Vagina (tissue), 2 donors: ENCODE results near the gene SAT2. TPM values are rescaled to one million over a fixed set of nuclear protein-coding genes. Genes with fewer than 3 reads are reported as not detected.
"Not testable (repeated sequence)": the region's sequence is repeated elsewhere in the genome, so short reads cannot be mapped to it uniquely, and the experiment has no call there.

Experiments
- DNase-seq, 2 donors: peaks; one replicate each; pipeline ENCODE4 v3.0.0-alpha.2; 2017; ENCODE audit errors: extremely low spot score in 2 of 2
- H3K27ac ChIP-seq: fragments of 200-600 bp; sonication (generic); one replicate; pipeline ENCODE4 v1.5.1; 2019
- H3K27me3 ChIP-seq: fragments of 200-600 bp; sonication (generic); one replicate; pipeline ENCODE4 v1.5.1; 2019
- H3K36me3 ChIP-seq, 2 donors: fragments of 200-600 bp; sonication (generic); one replicate each; pipeline ENCODE4 v1.5.1; 2017 to 2019
- H3K4me1 ChIP-seq: fragments of 200-600 bp; sonication (generic); one replicate; pipeline ENCODE4 v1.5.1; 2019
- H3K4me3 ChIP-seq, 2 donors: fragments of 200-600 bp; sonication (generic); 1 replicate in 1 of 2; 2 replicates in 1 of 2; pipeline ENCODE4 v1.5.1; 2016 to 2019
- H3K9me3 ChIP-seq: fragments of 200-600 bp; sonication (generic); one replicate; pipeline ENCODE4 v1.5.1; 2019
- POLR2A ChIP-seq, 2 donors: fragments of 450-650 bp; IDR thresholded peaks; one replicate each; pipeline ENCODE4 v1.6.1; 2017; ENCODE audit warnings: antibody characterized with exemption in 2 of 2, mild to moderate bottlenecking in 2 of 2, moderate library complexity in 2 of 2
- POLR2AphosphoS5 ChIP-seq, 2 donors: sonication (generic); formaldehyde crosslinking; IDR thresholded peaks; one replicate each; pipeline ENCODE4 v1.9.0; 2017; ENCODE audit warnings: antibody characterized with exemption in 2 of 2, mild to moderate bottlenecking in 2 of 2, low read depth in 1 of 2; ENCODE audit not compliant: insufficient read depth in 1 of 2
- intact Hi-C: fragments of 100-400 bp; cut with DNase I; formaldehyde crosslinking; loops from one replicate; pipeline ENCODE4 v1.15.1; 2023
- total RNA-seq: library from RNA; depleted of rRNA; stranded (reverse); fragments of >200 nt; gene quantifications from one replicate; pipeline ENCODE4 v1.2.3, GENCODE V29; 2016
- TF ChIP-seq, protein P1 (sequence below), 3 experiments: fragments of 450-650 bp in 2 of 3; fragments of 200-600 bp in 1 of 3; sonication (generic) in 1 of 3; IDR thresholded peaks; one replicate each; pipeline ENCODE4 v1.5.1; 2017 to 2019; ENCODE audit warnings: antibody characterized with exemption in 3 of 3, mild to moderate bottlenecking in 2 of 3, moderate library complexity in 2 of 3

The SAT2 gene
- total RNA-seq, 1 donor from 2014 or later, result 69.7 TPM

DNA sequence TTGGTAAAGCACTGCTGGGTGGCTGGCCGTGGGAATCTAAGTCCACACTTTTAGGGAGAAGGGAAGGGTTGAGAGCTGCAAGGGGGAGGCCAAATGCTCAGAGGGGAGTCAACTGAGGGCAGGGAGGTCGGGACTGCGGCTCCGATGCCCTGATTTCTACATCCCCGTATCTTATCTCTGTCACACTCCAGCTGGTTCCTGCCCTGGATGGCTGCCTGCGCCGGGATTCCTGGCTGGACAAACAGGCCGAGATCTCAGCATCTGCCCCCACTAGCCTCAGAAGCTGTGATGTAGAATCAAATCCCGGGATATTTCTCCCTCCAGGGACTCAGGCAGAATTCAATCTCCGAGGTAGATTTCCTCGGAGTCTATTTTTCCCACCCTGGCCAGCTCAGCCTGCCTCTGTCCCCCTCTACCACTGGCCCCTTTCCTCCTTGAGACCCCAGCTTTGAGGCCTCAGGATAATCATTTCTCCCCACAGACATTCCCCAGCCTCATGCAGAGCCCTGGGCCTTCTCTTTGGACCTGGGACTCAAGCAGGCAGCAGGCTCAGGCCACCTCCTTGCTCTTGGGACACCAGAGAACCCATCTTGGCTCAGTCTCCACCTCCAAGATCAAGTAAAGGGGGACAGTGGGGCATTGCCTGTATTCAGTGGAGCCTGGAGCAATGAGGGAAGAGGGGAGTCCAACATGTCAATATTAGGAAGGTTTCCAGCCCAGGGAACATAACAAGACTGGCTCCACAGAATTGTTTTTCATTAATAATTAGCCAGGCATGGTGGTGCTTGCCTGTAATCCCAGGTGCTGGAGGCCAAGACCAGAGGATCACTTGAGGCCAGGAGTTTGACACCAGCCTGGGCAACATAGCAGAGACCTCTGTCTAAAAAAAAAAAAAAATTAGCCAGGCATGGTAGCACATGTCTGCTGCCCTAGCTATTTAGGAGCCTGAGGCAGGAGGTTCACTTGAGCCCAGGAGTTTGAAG lies 4.1 kb upstream of the SAT2 start:
- Histone ChIP-seq H3K9me3 (no peaks in the 10 kb centered on the region), H3K27me3 (no peaks in the 10 kb centered on the region), H3K27ac (no peak overlapping the region), H3K4me1 (peaks cover 5% of the 10 kb centered on the region), H3K4me3 (no peak overlapping the region), H3K36me3 (no peaks in the 10 kb centered on the region)
- no peak for TF ChIP-seq POLR2A (IDR thresholded peaks at IDR 0.05)
- no peak for TF ChIP-seq POLR2AphosphoS5 (IDR thresholded peaks at IDR 0.05; ENCODE audit: insufficient read depth in 1 of 2, low read depth in 1 of 2)
- TF ChIP-seq, protein P1, sequence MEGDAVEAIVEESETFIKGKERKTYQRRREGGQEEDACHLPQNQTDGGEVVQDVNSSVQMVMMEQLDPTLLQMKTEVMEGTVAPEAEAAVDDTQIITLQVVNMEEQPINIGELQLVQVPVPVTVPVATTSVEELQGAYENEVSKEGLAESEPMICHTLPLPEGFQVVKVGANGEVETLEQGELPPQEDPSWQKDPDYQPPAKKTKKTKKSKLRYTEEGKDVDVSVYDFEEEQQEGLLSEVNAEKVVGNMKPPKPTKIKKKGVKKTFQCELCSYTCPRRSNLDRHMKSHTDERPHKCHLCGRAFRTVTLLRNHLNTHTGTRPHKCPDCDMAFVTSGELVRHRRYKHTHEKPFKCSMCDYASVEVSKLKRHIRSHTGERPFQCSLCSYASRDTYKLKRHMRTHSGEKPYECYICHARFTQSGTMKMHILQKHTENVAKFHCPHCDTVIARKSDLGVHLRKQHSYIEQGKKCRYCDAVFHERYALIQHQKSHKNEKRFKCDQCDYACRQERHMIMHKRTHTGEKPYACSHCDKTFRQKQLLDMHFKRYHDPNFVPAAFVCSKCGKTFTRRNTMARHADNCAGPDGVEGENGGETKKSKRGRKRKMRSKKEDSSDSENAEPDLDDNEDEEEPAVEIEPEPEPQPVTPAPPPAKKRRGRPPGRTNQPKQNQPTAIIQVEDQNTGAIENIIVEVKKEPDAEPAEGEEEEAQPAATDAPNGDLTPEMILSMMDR (IDR thresholded peaks at IDR 0.05), result no peak
- intact Hi-C loops, result no loop called here
- DNase-seq, result no peak

DNA sequence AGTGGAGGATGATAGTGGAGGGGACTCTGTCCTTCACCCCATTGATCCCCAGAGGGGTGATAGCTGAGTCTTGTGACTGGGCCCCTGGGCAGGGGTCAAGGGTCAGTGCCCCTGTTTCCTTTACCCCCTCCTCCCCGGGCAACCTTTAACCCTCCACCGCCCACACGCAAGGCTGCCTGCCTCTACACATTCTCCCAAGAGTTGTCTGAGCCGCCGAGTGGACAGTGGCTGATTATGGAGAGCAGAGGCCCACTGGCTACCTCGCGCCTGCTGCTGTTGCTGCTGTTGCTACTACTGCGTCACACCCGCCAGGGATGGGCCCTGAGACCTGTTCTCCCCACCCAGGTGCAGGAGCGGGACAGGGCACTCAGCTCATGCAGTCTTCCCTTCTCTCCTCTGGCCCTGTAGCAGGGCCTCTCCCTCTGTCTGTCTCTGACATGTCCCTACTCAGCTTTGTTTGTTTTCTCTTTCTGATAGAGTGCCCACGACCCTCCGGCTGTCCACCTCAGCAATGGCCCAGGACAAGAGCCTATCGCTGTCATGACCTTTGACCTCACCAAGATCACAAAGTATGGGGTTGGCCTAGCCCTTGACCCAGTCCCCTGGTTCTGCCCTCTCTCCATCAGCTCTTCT lies 2.4 kb upstream of the SAT2 start, which contains the start of gene SHBG:
Gene SHBG, plus strand, starts transcription at position 197 of the 633 bp plus-strand sequence. Its CDS starts 38 bp downstream, at position 235.
- Histone ChIP-seq H3K9me3 (no peaks in the 10 kb centered on the region), H3K36me3 (no peaks in the 10 kb centered on the region), H3K4me1 (peaks cover 9% of the 10 kb centered on the region), H3K4me3 (no peak within 1 kb of the TSS), H3K27me3 (no peaks in the 10 kb centered on the region), H3K27ac (no peak within 1 kb of the TSS)
- intact Hi-C loops, result loop anchor here (5.0 kb wide), 1 partner anchor 207 kb away; no protein-coding TSS in a partner anchor
- no peak for DNase-seq
- TF ChIP-seq, protein P1 (IDR thresholded peaks at IDR 0.05), result no peak
- no peak for TF ChIP-seq POLR2A (IDR thresholded peaks at IDR 0.05)
- no peak for TF ChIP-seq POLR2AphosphoS5 (IDR thresholded peaks at IDR 0.05; ENCODE audit: insufficient read depth in 1 of 2, low read depth in 1 of 2)

DNA sequence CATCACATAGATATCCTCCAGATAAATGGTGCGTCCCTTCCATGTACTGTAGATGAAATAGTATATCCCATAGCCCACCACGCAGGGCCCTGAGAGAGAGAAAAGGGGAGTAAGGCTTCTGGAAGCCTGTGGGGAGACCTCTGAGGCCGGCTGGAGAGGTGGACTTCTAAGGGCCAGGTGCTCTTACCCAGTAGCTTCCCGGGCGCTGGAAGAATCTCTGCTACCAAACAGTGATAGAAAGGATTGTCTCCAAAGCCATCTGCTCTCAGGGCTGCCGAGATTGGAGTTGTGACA lies 718 bp downstream of the SAT2 start:
- H3K27ac ChIP-seq, result peak overlapping the region; percentile 93
- no peak for DNase-seq

DNA sequence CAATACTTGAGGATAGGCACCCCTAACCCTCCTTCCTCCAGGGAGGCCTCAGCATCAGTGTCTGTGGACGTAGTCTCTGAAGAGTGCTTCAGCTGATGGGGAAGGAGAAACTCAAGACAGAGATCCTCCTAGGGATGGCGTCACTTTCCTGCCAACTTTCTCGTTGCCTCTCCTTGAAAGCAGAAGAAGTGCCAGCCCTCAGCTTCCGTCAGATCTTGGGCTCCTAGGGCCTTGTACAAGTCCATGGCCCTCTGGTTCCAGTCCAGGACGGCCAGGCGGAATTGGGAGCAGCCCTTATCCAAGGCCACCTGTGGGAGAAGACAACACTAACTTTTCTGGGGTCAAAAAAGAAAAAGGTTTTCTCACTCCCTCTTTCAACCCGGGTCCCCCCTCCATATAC lies 1.3 kb downstream of the SAT2 start:
- TF ChIP-seq POLR2A (IDR thresholded peaks at IDR 0.05), result no peak
- TF ChIP-seq, protein P1 (IDR thresholded peaks at IDR 0.05), result no peak
- TF ChIP-seq POLR2AphosphoS5 (IDR thresholded peaks at IDR 0.05; ENCODE audit: insufficient read depth in 1 of 2, low read depth in 1 of 2), result no peak
- intact Hi-C loops, result loop anchor here (2.0 to 5.0 kb wide), 2 partner anchors 58 to 211 kb away; no protein-coding TSS in a partner anchor
- H3K27me3 ChIP-seq, result no peaks in the 10 kb centered on the region
- no peaks in the 10 kb centered on the region for H3K36me3 ChIP-seq
- peak overlapping the region in 1 of 2 donors; percentile 83 for H3K4me3 ChIP-seq
- no peaks in the 10 kb centered on the region for H3K9me3 ChIP-seq
- H3K27ac ChIP-seq, result peak overlapping the region; percentile 93
- no peak for DNase-seq
- H3K4me1 ChIP-seq, result peaks cover 9% of the 10 kb centered on the region

More for the DNA sequence above, 718 bp downstream of the SAT2 start:
- Histone ChIP-seq H3K9me3 (no peaks in the 10 kb centered on the region), H3K4me1 (peaks cover 9% of the 10 kb centered on the region), H3K4me3 (peak overlapping the region; percentile 83 to 98), H3K36me3 (no peaks in the 10 kb centered on the region), H3K27me3 (no peaks in the 10 kb centered on the region)
- TF ChIP-seq, protein P1 (IDR thresholded peaks at IDR 0.05), result no peak
- no peak for TF ChIP-seq POLR2A (IDR thresholded peaks at IDR 0.05)
- TF ChIP-seq POLR2AphosphoS5 (IDR thresholded peaks at IDR 0.05; ENCODE audit: insufficient read depth in 1 of 2, low read depth in 1 of 2), result no peak
- intact Hi-C loops, result loop anchor here (2.0 to 5.0 kb wide), 2 partner anchors 58 to 210 kb away; no protein-coding TSS in a partner anchor

DNA sequence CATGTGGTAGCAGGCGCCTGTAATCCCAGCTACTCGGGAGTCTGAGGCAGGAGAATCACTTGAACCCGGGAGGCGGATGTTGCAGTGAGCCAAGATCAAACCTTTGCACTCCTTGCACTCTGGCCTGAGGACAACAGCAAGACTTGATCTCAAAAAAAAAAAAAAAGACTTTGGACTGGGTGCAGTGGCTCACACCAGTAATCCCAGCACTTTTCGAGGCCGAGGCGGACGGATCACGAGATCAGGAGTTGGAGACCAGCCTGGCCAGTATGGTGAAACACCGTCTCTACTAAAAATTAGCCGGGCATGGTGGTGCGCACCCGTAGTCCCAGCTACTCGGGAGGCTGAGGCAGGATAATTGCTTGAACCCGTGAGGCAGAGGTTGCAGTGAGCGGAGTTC lies 1.9 kb downstream of the SAT2 start:
- not testable (repeated sequence) for H3K27ac ChIP-seq, H3K4me3 ChIP-seq, DNase-seq, H3K36me3 ChIP-seq, H3K9me3 ChIP-seq, H3K4me1 ChIP-seq, H3K27me3 ChIP-seq
- intact Hi-C loops, result loop anchor here (2.0 to 5.0 kb wide), 2 partner anchors 59 to 212 kb away; no protein-coding TSS in a partner anchor
